Spleen (tissue), 13 donors: ENCODE results near the gene HADH. TPM values are rescaled to one million over a fixed set of nuclear protein-coding genes. Genes with fewer than 3 reads are reported as not detected.

Experiments used
- DNase-seq: peaks from one replicate; pipeline ENCODE4 v3.0.0-alpha.2; 2020
- H3K27ac ChIP-seq, 8 donors: fragments of 200-600 bp; sonication (generic) in 7 of 8; 1 replicate in 4 of 8; 2 replicates in 4 of 8; pipeline versions ENCODE4 v1.5.0 to v1.8.0; 2016 to 2021; ENCODE audit warnings: inconsistent platforms in 4 of 8, mild to moderate bottlenecking in 4 of 8, moderate library complexity in 1 of 8
- H3K27me3 ChIP-seq, 7 donors: fragments of 200-600 bp; sonication (generic) in 6 of 7; replicated peaks in 1 of 7; 1 replicate in 4 of 7; 2 replicates in 3 of 7; pipeline versions ENCODE4 v1.5.0 to v1.8.0; 2016 to 2021; ENCODE audit warnings: inconsistent platforms in 3 of 7, mild to moderate bottlenecking in 1 of 7
- H3K36me3 ChIP-seq, 6 donors: fragments of 200-600 bp; sonication (generic) in 5 of 6; 1 replicate in 4 of 6; 2 replicates in 2 of 6; pipeline versions ENCODE4 v1.5.0 to v1.8.0; 2016 to 2021; ENCODE audit warnings: inconsistent platforms in 2 of 6
- H3K4me1 ChIP-seq, 6 donors: fragments of 200-600 bp; sonication (generic) in 5 of 6; 1 replicate in 3 of 6; 2 replicates in 3 of 6; pipeline versions ENCODE4 v1.5.0 to v1.8.0; 2016 to 2021; ENCODE audit warnings: inconsistent platforms in 3 of 6
- H3K4me3 ChIP-seq, 8 donors: fragments of 200-600 bp; sonication (generic) in 7 of 8; 1 replicate in 4 of 8; 2 replicates in 4 of 8; pipeline versions ENCODE4 v1.5.0 to v1.8.0; 2016 to 2021; ENCODE audit warnings: inconsistent platforms in 4 of 8, mild to moderate bottlenecking in 4 of 8, moderate library complexity in 2 of 8
- H3K9me3 ChIP-seq, 8 donors: fragments of 200-600 bp; sonication (generic) in 7 of 8; 1 replicate in 4 of 8; 2 replicates in 4 of 8; pipeline versions ENCODE4 v1.5.0 to v1.8.0; 2016 to 2021; ENCODE audit warnings: inconsistent platforms in 4 of 8
- POLR2A ChIP-seq, 3 donors: fragments of 450-650 bp; IDR thresholded peaks; one replicate each; pipeline ENCODE4 v1.5.1; 2017; ENCODE audit warnings: antibody characterized with exemption in 3 of 3, mild to moderate bottlenecking in 1 of 3
- POLR2AphosphoS5 ChIP-seq, 3 donors: sonication (generic); formaldehyde crosslinking; IDR thresholded peaks; one replicate each; pipeline ENCODE4 v1.5.1; 2017; ENCODE audit warnings: antibody characterized with exemption in 3 of 3
- WGBS, 5 donors: extraction: QIAGEN DNeasy Blood & Tissue Kit in 3 of 5; methylation state at CpG; one replicate each; pipeline versions ENCODE4 v1.1.5 to v1.1.7; 2013 to 2018; 5-methylcytosine and 5-hydroxymethylcytosine counted together
- intact Hi-C: fragments of 100-400 bp; cut with DNase I; formaldehyde crosslinking; loops from one replicate; pipeline ENCODE4 v1.15.0; 2023; ENCODE audit warnings: low total_unique reads
- long read RNA-seq, 2 donors: transcript quantifications; one replicate each; lab custom pipeline, GENCODE V29; 2026
- polyA plus RNA-seq, 3 donors: library from polyadenylated mRNA; stranded (reverse); fragments of 200-250 nt; gene quantifications; one replicate each; pipeline ENCODE4 v1.2.1, GENCODE V29; 2013
- total RNA-seq, 7 donors: library from RNA; depleted of rRNA in 3 of 7; stranded (reverse); fragments of >200 nt in 3 of 7; fragmentation: NEBNext Ultra II Directional in 4 of 7; extraction: Animal tissue kit (Norgen Biotek cat#: 25700) in 4 of 7; gene quantifications; one replicate each; pipeline versions ENCODE4 v1.1.0 to v1.2.1, GENCODE V29; 2016 to 2021
- TF ChIP-seq, protein P1 (sequence below), 11 experiments: fragments of 200-600 bp in 7 of 11; fragments of 450-650 bp in 4 of 11; sonication (generic) in 4 of 11; IDR thresholded peaks in 8 of 11; conservative IDR thresholded peaks in 3 of 11; 1 replicate in 7 of 11; 2 replicates in 4 of 11; pipeline versions ENCODE4 v1.4.0 to v1.8.0; 2016 to 2021; ENCODE audit warnings: antibody characterized with exemption in 11 of 11, inconsistent platforms in 4 of 11, mild to moderate bottlenecking in 1 of 11
- donor health status: healthy with polysubstance abuse.
- donor health status: DM: no; HTN: no; CAD: no; lungs with moderate emphysema.
- donor health status: DM: no; HTN: no; CAD: no.
- donor health status: Bipolar disorder and iron deficiency.
- donor health status: healthy.
- donor health status: DM: no; HTN: no; CAD: no.
- donor health status: DM: yes; HTN: yes; CAD: no.

HADH gene
- total RNA-seq (10 to 100 TPM; 24.4 to 39.9 (median 27.6) TPM), polyA plus RNA-seq (10 to 100 TPM; 30.3 to 31.5 (median 31.3) TPM)
- long read RNA-seq, donor 1, full-length matches to known transcripts, result 19 of 19 reads
- long read RNA-seq, donor 1, partial matches to known transcripts, result 0 of 19 reads
- long read RNA-seq, donor 1, other reads (novel, unspliced or antisense), result 0 of 19 reads
- long read RNA-seq, donor 2, transcript HADH-201 (8 exons, 1,912 nt), result major isoform, 21 of 30 reads
- long read RNA-seq, donor 2, partial matches to known transcripts, result 8 of 30 reads
- long read RNA-seq, donor 2, other reads (novel, unspliced or antisense), result 0 of 30 reads

DNA sequence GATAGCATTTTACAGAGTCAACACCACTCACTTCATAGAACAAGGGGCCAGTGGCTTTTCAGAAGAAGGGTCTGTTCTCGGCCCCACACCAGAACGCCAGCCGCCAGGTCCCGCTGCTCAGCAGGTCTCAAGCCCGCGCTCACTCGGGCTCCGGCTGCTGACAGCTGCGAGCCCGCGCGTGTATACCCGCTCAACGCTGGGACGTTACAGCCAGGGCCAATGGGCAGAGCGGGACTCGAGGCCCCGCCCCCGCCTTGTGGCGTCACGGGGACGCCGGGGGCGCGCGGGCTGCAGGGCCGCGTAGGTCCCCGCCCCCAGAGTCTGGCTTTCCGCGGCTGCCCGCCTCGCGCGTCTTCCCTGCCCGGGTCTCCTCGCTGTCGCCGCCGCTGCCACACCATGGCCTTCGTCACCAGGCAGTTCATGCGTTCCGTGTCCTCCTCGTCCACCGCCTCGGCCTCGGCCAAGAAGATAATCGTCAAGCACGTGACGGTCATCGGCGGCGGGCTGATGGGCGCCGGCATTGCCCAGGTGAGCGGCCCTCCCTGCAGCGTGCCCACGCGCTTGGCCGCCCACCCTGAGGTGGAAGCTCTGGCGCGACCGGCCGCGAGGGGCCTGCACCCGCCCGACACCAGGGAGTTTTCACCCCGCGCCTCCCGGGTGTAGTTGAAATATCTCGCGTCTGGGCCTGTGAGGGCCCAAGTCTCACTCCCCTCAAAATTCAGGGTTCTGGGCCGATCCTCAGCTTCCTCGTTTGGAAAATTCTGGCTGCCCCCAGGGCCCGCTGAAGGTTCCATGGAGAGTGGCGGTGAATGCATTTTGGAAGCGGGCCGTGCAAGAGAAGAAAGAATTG, at the start of gene HADH:
Gene HADH, plus strand, starts transcription at position 353 of the 850 bp plus-strand sequence. Its CDS starts 44 bp downstream, at position 397.
- intact Hi-C loops, result loop anchor here (5.0 kb wide), 1 partner anchor 57 kb away; the partner anchor contains the start of gene CYP2U1
- no peaks in the 10 kb centered on the region for H3K36me3 ChIP-seq
- H3K27me3 ChIP-seq, result no peaks in the 10 kb centered on the region
- WGBS, 5 donors, result 0 to 1% (median 0%) methylated on average over 28 to 78 of the region's 78 CpGs
- peak within 1 kb of the TSS; percentile 71 to 91 (median 86) for H3K27ac ChIP-seq
- TF ChIP-seq POLR2A (IDR thresholded peaks at IDR 0.05) (peak in 2 of 3 donors; percentile 45 to 89), POLR2AphosphoS5 (IDR thresholded peaks at IDR 0.05) (peak; percentile 95 to 98 (median 95))
- TF ChIP-seq, protein P1, sequence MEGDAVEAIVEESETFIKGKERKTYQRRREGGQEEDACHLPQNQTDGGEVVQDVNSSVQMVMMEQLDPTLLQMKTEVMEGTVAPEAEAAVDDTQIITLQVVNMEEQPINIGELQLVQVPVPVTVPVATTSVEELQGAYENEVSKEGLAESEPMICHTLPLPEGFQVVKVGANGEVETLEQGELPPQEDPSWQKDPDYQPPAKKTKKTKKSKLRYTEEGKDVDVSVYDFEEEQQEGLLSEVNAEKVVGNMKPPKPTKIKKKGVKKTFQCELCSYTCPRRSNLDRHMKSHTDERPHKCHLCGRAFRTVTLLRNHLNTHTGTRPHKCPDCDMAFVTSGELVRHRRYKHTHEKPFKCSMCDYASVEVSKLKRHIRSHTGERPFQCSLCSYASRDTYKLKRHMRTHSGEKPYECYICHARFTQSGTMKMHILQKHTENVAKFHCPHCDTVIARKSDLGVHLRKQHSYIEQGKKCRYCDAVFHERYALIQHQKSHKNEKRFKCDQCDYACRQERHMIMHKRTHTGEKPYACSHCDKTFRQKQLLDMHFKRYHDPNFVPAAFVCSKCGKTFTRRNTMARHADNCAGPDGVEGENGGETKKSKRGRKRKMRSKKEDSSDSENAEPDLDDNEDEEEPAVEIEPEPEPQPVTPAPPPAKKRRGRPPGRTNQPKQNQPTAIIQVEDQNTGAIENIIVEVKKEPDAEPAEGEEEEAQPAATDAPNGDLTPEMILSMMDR (IDR thresholded peaks at IDR 0.05 in 8 of 11, conservative IDR thresholded peaks at IDR 0.05 in 3 of 11), result peak in 1 of 11 experiments; percentile 41
- H3K9me3 ChIP-seq, result no peaks in the 10 kb centered on the region
- peak within 1 kb of the TSS; percentile 69 to 92 (median 81) for H3K4me3 ChIP-seq
- H3K4me1 ChIP-seq, result peaks cover 20 to 63% (median 48%) of the 10 kb centered on the region in 6 donors
- DNase-seq, result peak; percentile 99

DNA sequence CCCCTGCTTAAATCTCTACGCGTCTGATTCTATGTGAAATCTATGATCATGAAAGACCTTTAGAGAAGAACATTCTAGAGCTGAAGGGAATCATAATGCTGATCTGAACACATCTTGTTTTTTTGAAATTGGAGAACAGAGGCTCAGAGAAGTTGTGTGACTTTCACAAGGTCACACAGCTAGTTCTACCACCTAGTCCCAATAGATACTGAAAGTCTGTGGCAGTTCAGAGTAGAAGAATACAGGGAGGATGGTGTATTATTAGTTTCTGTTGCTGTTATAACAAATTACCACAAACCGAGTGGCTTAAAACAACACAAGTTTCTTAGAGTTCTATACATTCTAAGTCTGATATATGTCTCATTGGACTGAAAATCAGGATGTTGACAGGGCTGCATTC, 43.9 kb upstream of the HADH start:
- intact Hi-C loops, result no loop called here
- 96 to 98% (median 97%) methylated on average over 3 of the region's 3 CpGs for WGBS, 5 donors
- Histone ChIP-seq H3K27me3 (no peaks in the 10 kb centered on the region), H3K27ac (no peak overlapping the region), H3K4me3 (no peak overlapping the region), H3K9me3 (no peaks in the 10 kb centered on the region), H3K4me1 (no peaks in the 10 kb centered on the region), H3K36me3 (peaks cover 0 to 63% (median 32%) of the 10 kb centered on the region in 6 donors)
- no peak for DNase-seq
- TF ChIP-seq POLR2A (IDR thresholded peaks at IDR 0.05), result no peak
- no peak for TF ChIP-seq POLR2AphosphoS5 (IDR thresholded peaks at IDR 0.05)
- TF ChIP-seq, protein P1 (IDR thresholded peaks at IDR 0.05 in 8 of 11, conservative IDR thresholded peaks at IDR 0.05 in 3 of 11), result no peak

DNA sequence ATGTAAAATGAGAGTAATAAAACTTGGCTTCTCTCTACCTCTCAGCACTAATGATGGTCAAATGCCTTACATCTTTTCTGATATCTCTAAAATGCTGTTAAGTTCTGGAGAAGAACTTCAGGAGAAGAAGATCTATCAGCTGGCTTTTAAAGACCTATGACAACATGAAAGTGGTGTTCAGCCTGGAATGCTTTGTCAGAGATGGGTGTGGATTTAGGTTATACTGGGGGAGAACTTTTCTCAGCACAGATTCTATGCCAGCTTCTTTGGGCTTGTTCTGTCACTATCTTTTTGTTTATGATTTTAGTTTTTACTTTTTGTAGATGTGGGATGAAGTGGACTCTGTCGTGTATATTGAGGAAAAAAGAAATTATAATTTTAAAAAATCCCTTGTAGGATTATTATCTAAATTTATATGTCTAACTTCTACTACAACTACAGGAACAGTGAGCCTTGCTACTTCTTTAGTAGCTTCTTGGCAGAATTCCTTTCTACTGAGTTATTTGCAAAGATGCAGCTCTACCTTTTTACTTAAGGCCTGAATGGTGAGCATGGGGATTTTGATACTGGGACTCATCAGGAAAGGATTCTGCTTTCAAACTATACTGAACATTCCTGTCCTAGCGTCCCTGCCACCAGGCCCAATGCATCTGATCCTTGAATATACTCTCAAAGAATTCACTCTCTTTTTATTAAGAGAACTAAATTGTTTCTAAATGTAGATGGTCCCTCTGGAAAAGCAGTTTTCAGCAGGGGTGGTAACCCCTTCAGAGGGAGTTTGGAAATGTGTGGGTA, 38.7 kb upstream of the HADH start:
- peaks cover 0 to 84% (median 35%) of the 10 kb centered on the region in 6 donors for H3K36me3 ChIP-seq
- DNase-seq, result no peak
- H3K4me1 ChIP-seq, result no peaks in the 10 kb centered on the region
- intact Hi-C loops, result no loop called here
- 89 to 99% (median 94%) methylated on average over 2 of the region's 2 CpGs for WGBS, 5 donors
- no peaks in the 10 kb centered on the region for H3K27me3 ChIP-seq
- no peak overlapping the region for H3K4me3 ChIP-seq
- TF ChIP-seq POLR2AphosphoS5 (IDR thresholded peaks at IDR 0.05), result no peak
- TF ChIP-seq POLR2A (IDR thresholded peaks at IDR 0.05), result no peak
- TF ChIP-seq, protein P1 (IDR thresholded peaks at IDR 0.05 in 8 of 11, conservative IDR thresholded peaks at IDR 0.05 in 3 of 11), result no peak
- H3K27ac ChIP-seq, result no peak overlapping the region
- H3K9me3 ChIP-seq, result peaks cover 0 to 14% (median 11%) of the 10 kb centered on the region in 8 donors
